Heart left ventricle (tissue), 13 donors: ENCODE results near the gene BMP8A.

Source experiments
- POLR2A ChIP-seq, 2 donors: fragments of 450-650 bp; IDR thresholded peaks; one replicate each; pipeline ENCODE4 v1.6.1; 2017; ENCODE audit warnings: antibody characterized with exemption in 2 of 2, mild to moderate bottlenecking in 2 of 2, moderate library complexity in 2 of 2
- TF ChIP-seq, protein P1 (sequence below), 12 donors: fragments of 200-600 bp; sonication (generic) in 4 of 12; IDR thresholded peaks; one replicate each; pipeline versions ENCODE4 v1.5.0 to v1.8.0; 2018 to 2022; ENCODE audit warnings: antibody characterized with exemption in 12 of 12, mild to moderate bottlenecking in 5 of 12
- donor health status: ischemic (EF 13 %, LVEDD 7.1; RV severe dilation, severe dysfunction).
- donor health status: DM: no; HTN: yes; CAD: no.
- donor health status: DM: no; HTN: no; CAD: no.
- donor health status: ischemic (EF 25% LVEDD 6.9; RV normal size, moderate dysfunction).
- donor health status: ischemic (EF 25% LVEDD 5.7; RV mildly dilated, moderate dysfunction).
- donor health status: ischemic (EF 35%, LVEDD 5.7; RV mildly dilated, moderate dysfunction).
- donor health status: nonischemic (EF 11% LVEDD 7.7; RV severe dilation, severe dysfunction).
- donor health status: DM: yes; HTN: yes; CAD: no.
- donor health status: PGD.
- donor health status: ischemic (EF 29% LVEDD 5.4; RV normal size, mild dysfunction).
- donor health status: nonischemic (EF 23%, LVEDD 6.1; RV moderate dilation, normal function).

DNA sequence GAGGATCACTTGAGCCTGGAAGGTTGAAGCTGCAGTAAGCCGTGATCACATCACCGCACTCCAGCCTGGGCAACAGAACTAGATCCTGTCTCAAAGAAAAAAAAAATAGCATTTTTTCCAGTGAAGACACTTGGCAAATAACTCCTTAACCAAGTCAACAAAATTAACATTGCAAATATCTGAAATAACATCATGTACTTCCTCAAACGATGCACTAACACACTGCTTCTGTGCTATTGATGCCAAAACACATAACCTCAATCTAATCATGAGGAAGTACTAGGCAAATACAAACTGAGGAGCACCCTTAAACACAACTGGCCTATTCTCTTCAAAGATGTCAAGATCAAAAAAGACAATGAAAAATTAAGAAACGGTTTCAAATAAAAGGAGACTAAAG is 52.9 kb downstream of the BMP8A start:
- TF ChIP-seq, protein P1, sequence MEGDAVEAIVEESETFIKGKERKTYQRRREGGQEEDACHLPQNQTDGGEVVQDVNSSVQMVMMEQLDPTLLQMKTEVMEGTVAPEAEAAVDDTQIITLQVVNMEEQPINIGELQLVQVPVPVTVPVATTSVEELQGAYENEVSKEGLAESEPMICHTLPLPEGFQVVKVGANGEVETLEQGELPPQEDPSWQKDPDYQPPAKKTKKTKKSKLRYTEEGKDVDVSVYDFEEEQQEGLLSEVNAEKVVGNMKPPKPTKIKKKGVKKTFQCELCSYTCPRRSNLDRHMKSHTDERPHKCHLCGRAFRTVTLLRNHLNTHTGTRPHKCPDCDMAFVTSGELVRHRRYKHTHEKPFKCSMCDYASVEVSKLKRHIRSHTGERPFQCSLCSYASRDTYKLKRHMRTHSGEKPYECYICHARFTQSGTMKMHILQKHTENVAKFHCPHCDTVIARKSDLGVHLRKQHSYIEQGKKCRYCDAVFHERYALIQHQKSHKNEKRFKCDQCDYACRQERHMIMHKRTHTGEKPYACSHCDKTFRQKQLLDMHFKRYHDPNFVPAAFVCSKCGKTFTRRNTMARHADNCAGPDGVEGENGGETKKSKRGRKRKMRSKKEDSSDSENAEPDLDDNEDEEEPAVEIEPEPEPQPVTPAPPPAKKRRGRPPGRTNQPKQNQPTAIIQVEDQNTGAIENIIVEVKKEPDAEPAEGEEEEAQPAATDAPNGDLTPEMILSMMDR (IDR thresholded peaks at IDR 0.05), result no peak
- TF ChIP-seq POLR2A (IDR thresholded peaks at IDR 0.05), result no peak
